GM19467 (cell line): ENCODE results near the gene LMBR1.
A peak's percentile ranks its signal among the peaks of the same experiment; 100 is the strongest.
"Not testable (repeated sequence)": the region's sequence is repeated elsewhere in the genome, so short reads cannot be mapped to it uniquely, and the experiment has no call there.

Experiments
- ATAC-seq: cut with Tn5 transposase; IDR thresholded peaks from one replicate; pipeline ENCODE4 v1.9.1; 2021; ENCODE audit warnings: mild to moderate bottlenecking, moderate library complexity; ENCODE audit not compliant: unreplicated experiment

Gene LMBR1

GRCh38 chr7:156892821-156893706 lies at the start of gene LMBR1:
LMBR1 (minus strand) TSS chr7:156893183; CDS start chr7:156892993, 190 bp downstream.
- ATAC-seq: peak; percentile 65

DNA sequence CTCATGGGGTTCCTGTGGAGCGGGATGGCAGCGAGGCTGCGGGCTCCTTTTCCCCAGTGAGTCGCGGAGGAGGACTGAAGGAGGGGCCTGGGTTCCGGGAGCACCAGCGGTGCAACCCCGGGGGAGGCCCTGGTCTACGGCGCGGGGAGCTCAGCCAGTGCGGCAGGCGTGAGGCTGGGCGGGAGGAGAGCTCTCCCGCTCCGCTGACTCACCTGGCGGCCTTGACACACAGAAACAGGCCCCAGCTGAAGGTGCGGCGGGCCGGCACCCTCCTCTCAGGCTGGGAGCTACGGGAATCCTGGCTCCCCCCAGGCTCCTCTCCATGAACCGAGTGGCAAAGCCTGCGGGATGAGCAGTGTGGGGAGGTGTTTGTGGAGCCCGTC lies 49.7 kb upstream of the LMBR1 start:
- ATAC-seq: no peak

DNA sequence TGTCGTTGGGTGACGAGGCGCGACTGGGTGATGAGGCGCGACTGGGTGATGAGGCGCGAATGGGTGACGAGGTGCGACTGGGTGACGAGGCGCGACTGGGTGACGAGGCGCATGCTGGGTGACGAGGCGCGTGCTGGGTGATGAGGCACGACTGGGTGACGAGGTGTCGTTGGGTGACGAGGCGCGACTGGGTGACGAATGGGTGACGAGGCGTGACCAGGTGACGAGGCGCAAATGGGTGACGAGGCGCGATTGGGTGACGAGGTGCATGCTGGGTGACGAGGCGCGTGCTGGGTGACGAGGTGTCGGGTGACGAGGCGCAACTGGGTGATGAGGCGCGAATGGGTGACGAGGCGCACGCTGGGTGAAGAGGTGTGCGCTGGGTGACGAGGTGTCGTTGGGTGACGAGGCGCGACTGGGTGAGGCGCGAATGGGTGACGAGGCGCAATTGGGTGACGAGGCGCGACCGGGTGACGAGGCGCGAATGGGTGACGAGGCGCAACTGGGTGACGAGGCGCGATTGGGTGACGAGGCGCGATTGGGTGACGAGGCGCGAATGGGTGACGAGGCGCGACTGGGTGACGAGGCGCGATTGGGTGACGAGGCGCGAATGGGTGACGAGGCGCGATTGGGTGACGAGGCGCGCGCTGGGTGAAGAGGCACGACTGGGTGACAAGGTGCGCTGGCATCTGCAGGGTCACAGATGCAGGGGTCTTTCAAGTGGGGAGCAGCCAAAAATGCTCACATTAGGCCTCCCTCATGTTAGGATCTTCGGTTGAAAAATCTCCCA lies 48.6 kb upstream of the LMBR1 start:
- no peak for ATAC-seq

DNA sequence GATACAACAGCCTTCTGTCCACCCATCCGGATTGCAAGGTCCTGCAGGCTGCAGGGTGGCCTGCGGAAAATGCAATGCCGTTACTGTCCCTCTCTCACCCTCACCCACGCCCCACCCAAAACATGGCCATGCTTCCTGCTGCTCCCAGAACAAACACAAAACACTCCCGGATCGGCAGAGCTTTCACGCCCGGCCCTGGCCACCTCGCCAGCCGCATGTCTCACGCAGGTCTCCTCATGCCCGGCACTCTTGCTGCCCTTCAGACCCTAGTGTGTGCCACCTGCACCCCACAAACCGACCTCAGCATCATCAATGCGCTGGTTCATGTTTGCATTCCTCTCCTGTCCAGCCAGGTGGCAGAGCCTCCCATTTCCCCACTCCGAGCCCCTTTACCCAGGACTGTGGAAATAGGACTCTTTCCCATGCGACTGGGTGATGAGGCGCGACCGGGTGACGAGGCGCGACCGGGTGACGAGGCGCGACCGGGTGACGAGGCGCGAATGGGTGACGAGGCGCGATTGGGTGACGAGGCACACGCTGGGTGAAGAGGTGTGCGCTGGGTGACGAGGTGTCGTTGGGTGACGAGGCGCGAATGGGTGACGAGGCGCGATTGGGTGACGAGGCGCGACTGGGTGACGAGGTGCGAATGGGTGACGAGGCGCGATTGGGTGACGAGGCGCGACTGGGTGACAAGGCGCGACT lies 47.6 kb upstream of the LMBR1 start:
- no peak for ATAC-seq

- ATAC-seq: not testable (repeated sequence)
Observed at GRCh38 chr7:156936766-156937165, 43.8 kb upstream of the LMBR1 start.

DNA sequence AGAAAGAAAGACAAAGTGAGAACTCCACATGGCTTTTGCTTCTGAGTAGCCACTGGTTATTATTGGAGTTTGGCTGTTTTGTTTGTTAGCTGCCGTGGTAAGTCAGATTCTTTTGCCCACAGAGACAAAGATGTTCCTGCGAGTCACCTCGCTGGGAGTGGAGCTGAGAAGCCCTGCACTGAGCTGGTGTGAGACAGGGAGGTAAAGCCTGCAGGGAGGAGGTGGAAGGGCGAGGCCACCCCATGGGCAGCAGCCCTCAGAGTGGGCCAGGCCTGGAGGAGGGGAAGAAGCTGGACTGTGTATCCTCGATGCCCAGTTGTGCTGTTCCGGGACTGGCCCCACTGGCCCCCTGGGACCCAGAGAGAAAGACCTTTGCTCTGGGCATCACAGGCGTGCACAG lies 42.3 kb upstream of the LMBR1 start:
- no peak for ATAC-seq

DNA sequence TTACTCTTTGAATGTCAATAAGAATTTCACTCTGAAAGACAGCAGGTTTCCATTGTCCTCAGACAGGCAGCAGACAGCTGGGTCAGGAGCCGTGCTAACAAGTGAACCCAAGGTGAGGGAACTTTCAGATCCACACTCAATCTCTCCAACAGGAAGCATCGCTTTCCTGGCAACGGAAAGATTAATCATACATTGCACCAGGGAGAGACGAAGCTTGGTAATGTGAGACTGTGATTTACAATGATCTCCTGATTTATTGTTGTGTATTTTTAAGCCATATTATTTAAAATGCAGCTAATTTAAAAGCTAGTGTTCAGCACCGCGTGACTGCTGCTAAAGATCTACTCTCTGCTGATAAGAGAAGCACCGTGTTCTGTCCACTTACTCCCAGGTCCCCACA lies 39.0 kb upstream of the LMBR1 start:
- no peak for ATAC-seq

DNA sequence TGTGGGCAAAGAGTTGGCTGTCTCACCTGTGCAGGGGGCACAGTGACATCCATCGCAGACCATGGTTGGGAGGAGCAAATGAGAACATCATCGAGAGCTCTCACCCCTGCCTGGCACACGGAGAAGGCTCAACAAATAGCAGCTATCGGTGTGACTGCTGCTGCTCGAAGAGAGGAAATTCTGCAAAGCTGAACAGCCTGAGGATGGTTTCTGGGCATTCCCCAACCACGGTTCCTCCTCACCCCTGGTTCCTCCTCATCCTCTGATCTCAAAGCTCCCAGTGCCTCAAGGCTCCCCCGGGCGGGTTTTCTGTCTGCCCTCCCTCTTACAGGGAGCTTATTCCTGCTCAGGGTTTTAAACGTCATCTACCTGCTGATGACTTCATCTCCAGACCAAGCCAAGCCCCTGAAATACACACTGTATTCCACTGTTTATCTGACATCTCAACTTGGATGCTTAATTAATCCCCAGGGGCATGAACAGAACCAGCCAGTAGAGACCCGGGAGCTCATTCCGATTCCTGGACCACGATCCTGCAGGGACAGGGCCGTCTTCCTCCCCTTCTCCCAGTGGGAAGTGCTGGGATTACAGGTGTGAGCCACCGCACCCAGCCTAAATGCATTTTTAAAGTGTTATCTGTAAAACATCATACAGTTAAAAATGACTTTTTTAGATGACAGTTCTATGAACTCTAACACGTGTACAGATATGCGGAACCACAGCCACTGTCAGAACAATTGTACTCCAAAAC lies 37.0 kb upstream of the LMBR1 start:
- ATAC-seq: no peak

- ATAC-seq: no peak
Observed at GRCh38 chr7:156928406-156928747, 35.4 kb upstream of the LMBR1 start.

- ATAC-seq: no peak
Observed at GRCh38 chr7:156927571-156928405, 34.8 kb upstream of the LMBR1 start.

DNA sequence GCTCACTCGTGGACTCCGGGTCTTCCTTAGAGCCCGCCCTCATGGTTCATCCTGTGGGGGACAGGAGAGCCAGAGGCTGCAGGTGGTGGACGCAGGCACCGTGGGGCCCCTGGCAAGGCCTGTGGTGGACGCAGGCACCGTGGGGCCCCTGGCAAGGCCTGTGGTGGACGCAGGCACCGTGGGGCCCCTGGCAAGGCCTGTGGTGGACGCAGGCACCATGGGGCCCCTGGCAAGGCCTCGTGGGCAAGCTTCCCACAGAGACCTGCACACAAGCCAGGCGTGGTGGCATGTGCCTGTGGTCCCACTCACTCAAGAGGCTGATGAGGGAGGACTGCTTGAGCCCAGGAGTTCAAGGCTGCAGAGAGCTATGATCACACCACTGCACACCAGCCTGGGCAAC lies 32.8 kb upstream of the LMBR1 start:
- ATAC-seq: not testable (repeated sequence)

DNA sequence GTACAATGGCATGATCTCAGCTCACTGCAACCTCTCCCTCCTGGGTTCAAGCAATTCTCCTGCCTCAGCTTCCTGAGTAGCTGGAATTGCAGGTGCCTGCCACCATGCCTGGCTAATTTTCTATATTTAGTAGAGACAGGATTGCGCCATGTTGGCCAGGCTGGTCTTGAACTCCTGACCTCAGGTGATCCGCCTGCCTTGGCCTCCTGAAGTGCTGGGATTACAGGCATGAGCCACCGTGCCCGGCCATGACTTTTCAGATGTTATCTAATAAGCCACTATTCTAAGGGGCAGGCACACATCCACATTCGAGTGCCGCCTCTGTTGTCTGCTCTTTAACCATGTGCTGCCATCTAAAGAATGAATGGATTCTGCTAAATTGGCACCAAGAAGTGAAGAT lies 29.3 kb upstream of the LMBR1 start:
- ATAC-seq: not testable (repeated sequence)

GRCh38 chr7:156920487-156921373 lies 27.7 kb upstream of the LMBR1 start:
- not testable (repeated sequence) for ATAC-seq

DNA sequence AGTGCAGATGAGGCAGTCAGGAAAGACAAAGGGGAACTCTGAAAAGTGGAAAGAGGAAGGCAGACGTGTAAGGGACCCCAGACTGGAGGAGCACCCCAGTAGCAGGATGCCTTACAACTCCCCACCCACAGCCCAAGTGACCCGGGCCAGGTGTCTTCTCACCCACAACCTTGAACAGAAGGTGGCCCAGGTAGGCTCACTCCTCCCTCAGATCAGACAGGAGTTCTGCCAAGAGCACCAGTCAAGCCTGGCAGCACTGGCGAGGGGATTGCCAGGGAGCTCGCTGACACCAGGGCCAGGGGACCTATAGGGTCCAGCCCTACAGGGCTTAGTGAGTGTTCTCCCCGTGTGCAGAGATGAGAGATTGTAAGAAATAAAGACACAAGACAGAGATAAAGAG lies 27.1 kb upstream of the LMBR1 start:
- no peak for ATAC-seq

DNA sequence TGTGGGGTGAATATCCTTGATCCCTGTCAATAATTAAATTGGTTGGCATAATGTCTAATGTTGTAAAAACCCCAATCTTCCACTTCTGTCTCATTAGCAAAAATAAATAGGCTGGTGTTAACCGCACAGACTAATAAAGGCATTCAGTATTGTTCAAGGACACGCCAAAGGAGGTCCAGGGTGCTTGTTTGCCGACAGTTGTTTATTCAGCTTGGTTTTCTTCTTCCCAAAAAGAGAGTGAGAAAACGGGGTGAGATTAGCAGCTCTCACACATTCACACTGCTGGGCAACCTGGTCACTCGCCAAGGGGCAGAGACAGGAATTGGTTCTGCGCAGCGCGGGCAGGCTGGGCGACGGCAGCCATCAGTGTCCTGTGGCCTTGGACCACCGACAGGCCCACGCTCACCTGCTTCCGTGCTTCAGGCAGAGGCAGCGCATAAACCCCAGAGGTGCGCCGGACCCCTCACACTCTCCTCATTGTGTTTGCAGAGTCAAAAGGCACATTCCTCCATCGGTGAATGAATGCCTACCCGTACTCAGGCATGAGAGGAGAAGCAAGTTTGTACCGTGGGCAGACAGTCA lies 26.2 kb upstream of the LMBR1 start:
- peak; percentile 11 for ATAC-seq

GRCh38 chr7:156918635-156919034 lies 25.7 kb upstream of the LMBR1 start:
- ATAC-seq: peak; percentile 36

- ATAC-seq: not testable (repeated sequence)
Observed at GRCh38 chr7:156909574-156910252, 16.7 kb upstream of the LMBR1 start.

GRCh38 chr7:156907656-156908055 lies 14.7 kb upstream of the LMBR1 start:
- no peak for ATAC-seq
